ENCODE measurements around the gene RASGRP3.

DNA sequence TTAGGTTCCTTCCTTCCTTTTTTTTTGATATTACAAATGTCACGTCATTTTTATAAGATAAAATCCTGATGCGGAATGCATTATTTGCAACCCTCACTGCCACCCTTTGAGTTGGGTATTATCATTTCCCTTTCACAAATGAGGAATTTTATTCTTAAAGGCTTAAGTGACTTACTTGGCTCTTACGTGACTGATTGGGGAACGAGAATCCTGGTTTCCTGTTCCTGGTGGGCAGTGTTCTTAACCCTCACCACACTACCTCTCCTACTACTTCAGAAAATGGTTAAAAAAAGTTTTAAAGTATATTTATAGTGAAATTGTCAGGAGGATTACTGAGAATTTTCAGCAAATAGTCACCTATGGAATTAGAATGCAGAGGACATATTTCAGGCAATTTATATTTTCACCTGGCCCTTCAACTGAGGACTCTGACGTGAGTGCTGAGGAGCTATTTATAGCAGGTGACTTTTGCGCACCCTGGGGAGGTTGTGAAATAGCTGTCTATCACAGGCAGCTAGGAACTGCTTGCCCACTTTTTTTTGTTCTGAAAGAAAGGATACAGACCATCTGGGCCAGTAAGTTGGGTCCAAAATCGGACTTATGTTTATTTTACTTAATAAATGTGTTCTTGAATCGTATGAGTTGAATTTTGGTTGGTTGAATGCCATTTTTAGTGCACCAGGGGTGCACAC, 18.7 kb upstream of the RASGRP3 start:
- no peak for TF ChIP-seq CTCF (IDR thresholded peaks at IDR 0.05; ENCODE audit: low read length)
- no peak for TF ChIP-seq EZH2 (optimal IDR thresholded peaks at IDR 0.05; ENCODE audit: low read depth, low read length)
- no peak for TF ChIP-seq EZH2phosphoT487 (IDR thresholded peaks at IDR 0.05; ENCODE audit: low read length)
